ENCODE data around the gene ALDOC.

The ALDOC gene

GRCh38 chr17:28575126-28575795 lies 1.4 kb downstream of the ALDOC start:
- no peak overlapping the region for H3K4me3 ChIP-seq (ENCODE audit: low read depth, low read length)
- DNase-seq (ENCODE audit: low read depth), result no peak
- in situ Hi-C loops (cut with HindIII; ENCODE audit: low sequenced_read_pairs), result loop anchor here (5.0 kb wide), 1 partner anchor 42 kb away; no protein-coding TSS in a partner anchor
- no peak for TF ChIP-seq CTCF (IDR thresholded peaks at IDR 0.05; ENCODE audit: low read depth, low read length, missing control alignments)

GRCh38 chr17:28574526-28574925 lies 2.2 kb downstream of the ALDOC start:
- DNase-seq (ENCODE audit: low read depth), result no peak
- TF ChIP-seq CTCF (IDR thresholded peaks at IDR 0.05; ENCODE audit: low read depth, low read length, missing control alignments), result no peak
- in situ Hi-C loops (cut with HindIII; ENCODE audit: low sequenced_read_pairs), result no loop called here
- H3K4me3 ChIP-seq (ENCODE audit: low read depth, low read length), result no peak overlapping the region

GRCh38 chr17:28573966-28574480 lies 2.7 kb downstream of the ALDOC start:
- H3K4me3 ChIP-seq (ENCODE audit: low read depth, low read length), result no peak overlapping the region
- TF ChIP-seq CTCF (IDR thresholded peaks at IDR 0.05; ENCODE audit: low read depth, low read length, missing control alignments), result no peak
- in situ Hi-C loops (cut with HindIII; ENCODE audit: low sequenced_read_pairs), result no loop called here
- DNase-seq (ENCODE audit: low read depth), result no peak

GRCh38 chr17:28573521-28573920 lies 3.2 kb downstream of the ALDOC start:
- no peak for DNase-seq (ENCODE audit: low read depth)
- in situ Hi-C loops (cut with HindIII; ENCODE audit: low sequenced_read_pairs), result no loop called here
- no peak for TF ChIP-seq CTCF (IDR thresholded peaks at IDR 0.05; ENCODE audit: low read depth, low read length, missing control alignments)
- H3K4me3 ChIP-seq (ENCODE audit: low read depth, low read length), result no peak overlapping the region

GRCh38 chr17:28573040-28573380 lies 3.7 kb downstream of the ALDOC start:
- TF ChIP-seq CTCF (IDR thresholded peaks at IDR 0.05; ENCODE audit: low read depth, low read length, missing control alignments), result no peak
- H3K4me3 ChIP-seq (ENCODE audit: low read depth, low read length), result no peak overlapping the region
- no peak for DNase-seq (ENCODE audit: low read depth)
- in situ Hi-C loops (cut with HindIII; ENCODE audit: low sequenced_read_pairs), result no loop called here

GRCh38 chr17:28572259-28573039 lies 4.2 kb downstream of the ALDOC start:
- in situ Hi-C loops (cut with HindIII; ENCODE audit: low sequenced_read_pairs), result no loop called here
- TF ChIP-seq CTCF (IDR thresholded peaks at IDR 0.05; ENCODE audit: low read depth, low read length, missing control alignments), result no peak
- no peak for DNase-seq (ENCODE audit: low read depth)
- no peak overlapping the region for H3K4me3 ChIP-seq (ENCODE audit: low read depth, low read length)
